Measurements from ENCODE around the gene SERPINA4.
A peak's percentile ranks its signal among the peaks of the same experiment; 100 is the strongest.
"Not testable (repeated sequence)": the region's sequence is repeated elsewhere in the genome, so short reads cannot be mapped to it uniquely, and the experiment has no call there.

Gene SERPINA4

GRCh38 chr14:94570440-94570839, 9.2 kb downstream of the SERPINA4 start:
- DNase-seq: no peak

- peak; percentile 54 for DNase-seq
These were observed 10.2 kb downstream of the SERPINA4 start for GRCh38 chr14:94571395-94571794.

- no peak for DNase-seq
These were observed 10.7 kb downstream of the SERPINA4 start for GRCh38 chr14:94571950-94572349.

DNA sequence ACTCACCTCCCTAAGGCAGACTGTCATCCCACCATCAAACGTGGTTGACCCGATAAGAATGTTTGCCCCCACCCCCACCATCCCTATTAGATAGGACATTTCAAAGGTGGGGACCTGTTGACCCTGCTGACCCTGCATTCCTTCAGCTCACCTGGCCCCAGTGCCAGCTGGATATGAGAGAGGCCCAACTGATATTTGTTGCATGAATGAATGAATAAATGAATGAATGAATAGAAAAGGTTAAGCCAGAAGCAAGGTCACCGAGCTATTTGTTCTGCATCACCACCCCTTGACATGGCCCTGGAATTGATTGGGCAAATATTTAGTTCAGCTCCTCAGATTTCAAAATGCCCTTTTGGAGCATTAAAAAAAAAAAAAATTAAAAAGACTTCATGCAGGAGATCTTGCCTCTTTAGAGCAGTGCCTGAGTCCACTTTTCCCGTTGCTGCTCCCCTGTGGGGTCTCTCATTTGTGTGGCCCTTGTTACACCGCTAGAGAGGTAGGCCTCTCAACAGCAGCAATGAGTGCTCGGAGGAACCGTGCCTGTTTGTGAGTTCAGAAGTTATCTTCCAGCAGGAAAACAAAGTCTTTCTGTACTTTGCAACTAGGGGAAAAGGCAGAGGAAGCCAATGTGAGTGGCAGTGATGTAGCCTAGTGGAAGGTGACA, 11.5 kb downstream of the SERPINA4 start:
- no peak for DNase-seq

- no peak for DNase-seq
These were observed 12.4 kb downstream of the SERPINA4 start for GRCh38 chr14:94573475-94574277.

GRCh38 chr14:94574336-94574735, 13.1 kb downstream of the SERPINA4 start:
- DNase-seq: no peak

GRCh38 chr14:94575730-94576585, 14.7 kb downstream of the SERPINA4 start:
- DNase-seq: no peak

GRCh38 chr14:94577472-94577871, 16.2 kb downstream of the SERPINA4 start:
- DNase-seq: not testable (repeated sequence)

DNA sequence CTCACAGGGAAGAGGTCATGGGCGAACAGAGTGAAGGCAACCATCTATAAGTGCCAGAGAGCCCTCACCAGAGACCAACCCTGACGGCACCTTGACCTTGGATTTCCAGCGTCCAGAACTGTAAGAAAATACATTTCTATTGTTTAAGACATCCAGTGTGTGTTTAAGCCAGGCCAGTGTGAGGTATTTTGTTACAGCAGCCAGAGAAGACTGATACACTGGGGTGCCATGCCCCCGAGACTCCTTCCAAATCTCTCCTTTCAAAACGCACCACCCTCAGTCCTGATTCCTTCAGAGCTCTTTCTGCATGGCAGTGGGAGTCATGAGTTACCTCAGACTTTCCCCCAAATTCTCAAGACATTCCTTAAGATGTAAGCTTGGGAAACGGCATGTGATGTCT, 17.5 kb downstream of the SERPINA4 start:
- no peak for DNase-seq

DNA sequence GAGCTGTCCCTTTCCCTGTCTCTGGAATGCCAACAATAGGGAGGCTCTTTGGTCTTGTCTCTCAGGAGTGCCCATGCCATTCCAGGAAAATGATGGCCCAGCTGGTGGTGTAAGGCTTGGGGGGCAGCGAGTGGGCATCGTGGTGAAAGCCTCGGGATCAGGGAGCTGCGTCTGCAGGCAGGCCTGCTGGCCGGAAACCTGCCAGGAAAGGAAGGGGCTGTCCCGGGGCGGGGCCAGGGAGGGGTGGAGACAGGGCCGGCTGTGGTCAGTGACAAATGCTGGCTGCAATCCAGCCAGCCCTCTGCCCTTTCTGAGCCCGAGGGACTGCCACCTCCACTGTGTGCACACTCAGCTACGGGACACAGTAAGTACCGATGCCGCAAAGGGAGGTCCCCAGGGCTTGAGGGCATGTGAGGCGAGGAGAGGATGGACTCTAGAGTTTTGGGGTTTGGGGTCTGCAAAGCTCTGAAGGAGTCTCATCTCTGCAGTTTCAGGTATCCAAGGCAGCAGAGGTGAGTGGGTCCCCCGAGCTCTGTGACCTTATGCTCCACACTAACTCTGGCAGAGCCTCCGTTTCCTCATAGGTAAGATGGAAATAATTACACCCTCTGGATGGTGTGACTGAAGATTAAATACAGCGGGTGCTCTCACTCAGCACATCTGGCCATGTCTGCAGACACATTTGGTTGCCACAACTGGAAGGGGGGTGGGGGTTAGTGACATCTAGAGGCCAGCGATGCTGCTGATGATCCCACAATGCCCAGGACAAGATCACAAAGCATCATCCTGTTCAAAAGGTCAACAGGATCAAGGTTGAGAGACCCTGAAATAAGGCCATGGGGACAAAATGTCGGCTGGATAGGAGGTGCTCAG, 20.1 kb downstream of the SERPINA4 start, which contains the start of gene SERPINA5:
TSS of gene SERPINA5 (plus strand) at position 300 of the 873 bp plus-strand sequence. CDS start 5,937 bp downstream, outside the sequence.
- DNase-seq: peak; percentile 61

DNA sequence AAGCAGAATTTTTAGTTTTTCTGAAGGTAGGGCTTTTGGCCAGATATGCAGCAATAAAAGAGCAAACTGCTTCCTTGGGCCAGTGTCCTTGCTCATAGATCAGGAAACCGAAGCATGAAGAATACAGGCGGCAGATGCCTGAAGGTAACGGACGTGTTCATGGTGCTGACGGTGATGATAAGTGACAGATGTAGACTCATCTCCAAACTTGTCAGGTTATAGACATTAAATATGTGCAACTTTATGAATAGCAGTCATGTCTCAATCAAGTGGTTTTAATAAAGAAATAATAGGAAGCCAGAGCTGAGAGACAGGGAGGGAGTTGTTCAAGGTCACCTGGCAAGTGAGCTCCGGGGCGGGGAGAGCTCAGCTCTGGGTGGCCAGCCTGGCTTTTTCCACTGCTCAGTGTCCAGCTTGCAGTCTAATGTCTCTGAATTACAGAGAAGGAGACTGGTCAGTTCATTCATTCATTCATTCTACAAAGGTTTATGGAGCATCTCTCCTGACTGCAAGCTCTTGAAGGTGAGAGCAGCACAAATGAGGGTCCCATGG, 21.0 kb downstream of the SERPINA4 start:
- DNase-seq: no peak

- no peak for DNase-seq
These were observed 21.6 kb downstream of the SERPINA4 start for GRCh38 chr14:94582851-94583250.

DNA sequence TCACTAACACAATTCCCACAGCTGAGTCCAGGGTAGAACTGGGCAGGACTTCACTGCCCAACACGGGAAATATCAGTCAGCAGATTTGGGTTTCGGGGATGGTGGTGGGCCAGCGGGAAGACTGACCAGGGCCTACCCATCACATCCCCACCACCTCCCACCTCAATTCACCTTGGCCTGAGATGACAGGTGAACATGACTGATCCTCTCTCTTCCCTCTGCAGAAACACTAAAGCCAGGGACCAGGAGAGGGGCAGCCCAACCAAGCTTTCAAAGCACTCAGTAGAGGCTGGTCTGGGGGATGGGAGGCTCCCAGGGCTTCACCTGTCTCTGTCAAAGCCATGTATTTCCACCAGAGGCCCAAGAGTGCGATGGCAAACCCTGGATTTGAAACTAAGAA, 22.3 kb downstream of the SERPINA4 start:
- no peak for DNase-seq

- no peak for DNase-seq
These were observed 23.5 kb downstream of the SERPINA4 start for GRCh38 chr14:94584591-94585280.

- DNase-seq: no peak
These were observed 25.4 kb downstream of the SERPINA4 start for GRCh38 chr14:94586635-94587034.

GRCh38 chr14:94588311-94588710, 27.1 kb downstream of the SERPINA4 start:
- no peak for DNase-seq

- DNase-seq: no peak
These were observed 29.8 kb downstream of the SERPINA4 start for GRCh38 chr14:94591073-94591472.

GRCh38 chr14:94591871-94592270, 30.6 kb downstream of the SERPINA4 start:
- no peak for DNase-seq

- DNase-seq: no peak
These were observed 31.2 kb downstream of the SERPINA4 start for GRCh38 chr14:94592457-94592856.

DNA sequence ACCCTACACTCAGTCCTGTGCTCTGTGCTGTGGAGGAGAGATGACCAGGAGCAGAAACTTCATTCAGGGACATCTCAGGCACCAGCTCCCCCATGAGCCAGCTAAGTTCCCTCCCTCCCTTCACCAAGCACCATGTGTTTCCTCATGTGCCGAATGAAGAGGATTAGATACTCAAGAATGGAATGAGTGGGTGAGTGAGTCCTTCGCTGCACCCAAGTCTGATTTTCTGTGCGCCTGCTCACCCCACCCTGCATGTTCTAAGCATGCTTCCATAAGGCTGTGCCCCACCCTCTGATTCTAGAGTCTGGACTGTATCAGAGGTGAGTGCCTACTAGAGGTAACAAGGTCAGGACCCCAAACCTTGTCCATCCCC, 32.1 kb downstream of the SERPINA4 start:
- no peak for DNase-seq

DNA sequence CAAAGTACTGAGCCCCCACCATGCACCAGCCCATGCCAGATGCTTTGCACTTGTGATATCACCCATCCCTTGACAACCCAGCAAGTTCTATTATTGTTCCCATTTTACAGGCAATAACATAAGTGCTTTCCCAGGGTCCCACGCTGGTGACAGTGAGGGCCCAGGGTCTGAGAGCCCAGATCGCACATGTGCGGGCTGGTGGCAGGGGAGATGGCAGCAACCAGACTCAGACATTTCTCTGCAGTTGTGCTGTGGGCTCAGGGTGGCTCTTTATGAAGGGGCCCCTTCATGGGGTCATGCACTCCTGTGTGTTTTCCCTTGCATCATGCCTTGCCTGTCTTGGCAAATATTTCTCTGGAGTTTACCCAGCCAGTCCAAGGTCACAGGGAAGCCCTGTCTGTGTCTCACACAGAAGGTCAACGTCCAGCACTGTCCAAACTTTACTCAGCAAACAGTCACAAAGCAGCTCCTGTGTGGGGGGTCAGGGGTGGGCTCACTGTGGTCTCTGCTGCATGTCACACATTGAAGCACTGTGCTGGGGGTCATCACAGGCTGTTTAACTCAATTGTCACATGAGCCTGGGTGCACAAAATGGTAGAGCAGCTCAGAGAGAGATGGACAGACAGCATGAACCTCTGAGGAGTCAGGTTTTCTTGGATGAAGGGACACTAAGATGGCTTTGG, 32.6 kb downstream of the SERPINA4 start:
- no peak for DNase-seq
